Globus pallidus (tissue), 1 donor: ENCODE data around the gene KDM3A.

Source experiments
- DNase-seq: peaks from one replicate; pipeline ENCODE4 v3.0.0-alpha.2; 2015; ENCODE audit warnings: low spot score

KDM3A gene

DNA sequence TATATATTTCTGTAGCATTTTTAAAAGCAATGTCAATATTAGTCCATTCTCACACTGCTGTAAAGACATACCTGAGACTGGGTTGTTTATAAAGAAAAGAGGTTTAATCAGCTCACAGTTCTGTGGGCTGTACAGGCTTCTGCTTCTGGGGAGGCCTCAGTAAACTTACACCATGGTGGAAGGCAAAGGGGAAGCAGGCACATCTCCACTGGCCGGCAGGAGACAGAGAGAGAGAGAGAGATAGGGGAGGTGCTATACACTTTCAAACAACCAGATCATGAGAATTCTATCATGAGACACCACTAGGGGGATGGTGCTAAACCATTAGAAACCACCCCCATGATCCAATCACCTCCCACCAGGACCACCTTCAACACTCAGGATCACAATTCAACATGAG, 79.0 kb downstream of the KDM3A start:
- no peak for DNase-seq

DNA sequence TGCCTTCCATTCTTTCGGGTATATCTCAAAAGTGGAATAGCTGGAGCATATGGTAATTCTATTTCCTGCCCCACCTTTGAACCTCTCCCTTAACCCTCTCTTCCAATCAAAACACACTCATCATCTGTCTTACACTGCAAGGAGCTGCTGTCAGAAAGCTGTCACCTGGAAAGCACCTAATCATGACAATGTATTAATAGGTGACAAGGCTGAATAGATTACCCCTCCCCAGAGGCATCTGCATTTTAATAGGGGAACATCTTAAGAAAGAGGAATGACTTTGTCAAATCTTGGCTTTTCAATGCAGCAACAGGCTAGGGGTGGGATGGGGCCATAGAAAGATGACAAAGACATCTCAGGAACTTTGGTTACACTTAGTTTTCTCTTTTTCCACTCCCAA, 80.8 kb downstream of the KDM3A start:
- DNase-seq, result no peak

GRCh38 chr2:86522711-86523110, 81.5 kb downstream of the KDM3A start:
- no peak for DNase-seq

GRCh38 chr2:86523491-86523890, 82.3 kb downstream of the KDM3A start:
- DNase-seq, result no peak

GRCh38 chr2:86525421-86526340, 84.5 kb downstream of the KDM3A start:
- no peak for DNase-seq

GRCh38 chr2:86533589-86533988, 92.4 kb downstream of the KDM3A start:
- DNase-seq, result no peak

- no peak for DNase-seq
Observed at GRCh38 chr2:86541334-86541733, 100.2 kb downstream of the KDM3A start.
